Stimulated activated CD4-positive, alpha-beta T cell treated with anti-CD3 and anti-CD28 coated beads, Interleukin-15, amount 100 ng/mL, for 24 hours (primary cell): ENCODE measurements around the gene FBN1.

Experiments used
- DNase-seq: peaks from one replicate; pipeline ENCODE4 v3.0.0-alpha.2; 2020

Gene FBN1

DNA sequence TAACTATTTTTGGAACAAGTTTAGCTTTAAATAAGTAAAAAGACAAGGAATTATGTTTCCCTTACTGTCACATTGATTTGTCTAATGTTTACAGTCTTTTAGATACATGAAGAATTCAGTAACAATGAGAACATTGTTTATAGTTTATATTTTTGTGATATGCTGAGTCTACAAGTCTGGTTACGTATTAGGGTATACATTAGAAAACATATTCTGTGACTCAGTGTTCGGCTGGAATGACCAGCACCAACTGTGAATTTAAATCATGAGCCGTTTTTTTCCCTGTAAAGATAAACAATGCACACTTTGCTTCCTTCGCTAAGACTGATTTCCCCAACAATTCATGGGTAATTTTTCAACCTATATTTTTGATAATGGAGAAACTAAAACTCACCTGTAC, 182.8 kb downstream of the FBN1 start:
- DNase-seq: no peak

DNA sequence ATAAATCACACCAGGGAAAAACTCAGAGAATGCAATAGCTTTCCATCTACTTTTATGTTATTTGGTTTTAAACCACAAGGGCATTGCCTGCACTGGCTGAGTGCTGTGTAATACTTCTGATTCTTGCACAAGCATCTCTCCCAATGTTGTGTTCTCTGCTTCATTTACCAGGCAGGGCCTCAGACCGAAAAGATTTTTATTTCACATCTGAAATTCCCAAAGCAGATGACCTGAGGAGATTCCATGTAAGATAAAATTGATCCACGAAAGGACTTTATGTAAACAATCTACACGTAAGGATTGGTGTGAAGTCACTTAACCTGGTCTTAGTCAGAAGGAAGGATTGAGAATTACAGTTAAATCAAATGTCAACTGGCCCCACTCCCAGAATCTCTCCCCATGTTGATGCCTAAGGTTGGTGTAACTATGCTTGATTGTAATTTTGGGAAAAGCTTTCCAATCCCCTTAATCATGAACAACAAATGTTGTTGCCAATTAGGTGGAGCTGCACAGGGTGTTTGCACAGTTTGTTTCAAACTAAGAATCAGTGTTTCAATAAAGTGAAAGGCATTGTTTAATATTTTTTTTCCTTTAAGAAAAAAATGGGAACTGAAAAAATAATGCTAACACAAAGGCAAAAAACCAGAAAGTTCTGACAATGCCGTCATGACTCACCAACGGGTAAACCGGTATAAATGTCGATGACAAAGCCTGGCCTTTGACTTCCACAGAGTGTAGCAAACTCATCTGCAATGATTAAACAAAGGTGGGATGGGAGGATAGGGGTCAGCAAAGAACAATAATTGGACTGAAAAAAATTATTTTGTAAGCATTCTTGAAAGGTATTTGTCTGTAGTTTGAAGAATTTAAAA, 185.7 kb downstream of the FBN1 start:
- DNase-seq: no peak

DNA sequence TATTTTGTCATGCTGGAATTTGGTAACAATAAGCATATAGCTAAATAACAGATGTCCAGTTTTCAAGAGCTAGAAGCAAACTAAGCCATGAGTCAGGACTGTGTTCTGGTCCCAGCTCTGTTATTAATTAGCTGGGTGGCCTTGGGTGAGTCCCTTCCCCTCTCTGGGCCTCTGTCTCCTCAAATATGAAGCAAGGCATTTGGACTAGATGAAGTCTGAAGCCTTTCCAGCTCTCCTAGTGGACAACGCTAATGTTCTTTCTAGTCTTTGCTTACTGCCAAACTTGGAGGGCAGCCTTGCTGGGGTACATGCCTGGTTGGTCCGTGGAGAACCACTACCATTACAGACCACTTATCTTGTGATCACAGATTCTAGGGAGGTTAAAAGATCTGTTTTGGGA, 186.6 kb downstream of the FBN1 start:
- DNase-seq: no peak

DNA sequence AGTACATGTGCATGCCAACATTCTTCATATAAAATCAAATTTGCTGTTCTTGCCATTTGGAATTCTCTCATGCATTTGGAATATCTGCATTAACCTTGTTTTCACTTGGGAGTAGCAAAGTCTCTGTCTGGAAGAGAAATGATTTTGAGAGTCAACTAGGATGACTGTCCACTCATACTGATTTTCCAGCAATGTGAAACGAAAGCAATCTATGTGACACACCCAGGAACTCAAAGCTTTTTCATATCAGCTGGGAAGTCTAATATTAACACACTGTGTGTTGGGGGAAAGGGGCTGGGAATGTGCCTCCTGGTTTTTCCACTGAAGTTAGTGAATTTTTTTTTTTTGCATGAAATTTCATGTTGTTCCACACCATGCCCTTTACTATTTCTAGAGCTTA, 189.4 kb downstream of the FBN1 start:
- no peak for DNase-seq

DNA sequence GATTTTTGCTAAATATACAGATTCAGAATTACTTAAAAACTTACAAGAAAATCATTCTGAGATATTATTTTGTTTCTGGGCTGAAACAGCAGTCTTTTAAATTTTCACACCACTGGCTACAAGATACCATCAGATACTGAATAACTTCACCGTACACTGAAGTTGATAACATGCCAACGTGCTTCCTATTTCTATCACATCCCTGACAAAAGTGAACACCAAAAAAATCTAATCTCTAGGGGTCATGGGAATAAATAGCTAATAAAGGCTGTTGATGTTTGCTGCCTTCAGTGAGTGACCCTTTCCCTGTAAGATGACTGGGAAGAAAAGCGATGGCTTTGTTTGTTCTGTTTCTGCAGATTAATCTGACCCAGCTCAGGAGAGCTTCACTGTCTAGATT, 193.8 kb downstream of the FBN1 start:
- no peak for DNase-seq

DNA sequence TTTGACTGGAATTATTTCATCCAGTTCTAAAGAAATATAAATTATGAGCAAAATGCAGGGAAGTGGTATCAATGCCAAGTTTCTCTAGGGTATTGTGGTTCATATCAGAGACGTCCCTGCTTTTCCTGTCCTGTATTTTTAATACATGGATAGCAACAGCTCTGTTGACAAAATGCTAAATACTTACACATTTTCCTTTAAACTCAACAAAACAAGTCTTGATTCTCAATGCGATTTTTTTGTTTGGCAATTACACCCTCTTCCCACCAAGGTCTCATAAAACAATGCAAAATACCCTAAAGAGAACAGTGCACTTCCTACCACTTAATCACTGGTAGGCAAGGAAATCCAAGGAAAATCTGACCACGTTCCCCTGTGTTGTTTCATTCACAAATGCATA, 194.3 kb downstream of the FBN1 start:
- DNase-seq: no peak

DNA sequence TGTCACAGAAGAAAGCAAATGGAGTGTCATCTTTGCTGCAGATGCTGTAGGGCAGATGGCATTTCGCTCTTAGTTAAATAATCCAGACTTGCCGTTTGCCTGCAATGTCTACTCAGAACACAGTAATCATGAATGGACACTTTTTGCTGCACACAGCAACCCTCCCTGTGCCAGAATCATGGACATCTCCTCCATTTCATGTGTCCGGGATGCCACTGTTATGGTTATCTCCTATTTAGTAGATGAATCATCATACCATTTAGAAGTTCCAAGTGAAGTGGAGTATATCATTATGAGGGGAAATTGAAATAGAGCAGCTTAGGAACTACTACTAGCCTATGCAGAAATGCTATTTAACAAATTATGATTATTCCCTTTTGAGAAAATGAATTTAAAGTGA, 195.8 kb downstream of the FBN1 start:
- DNase-seq: no peak

DNA sequence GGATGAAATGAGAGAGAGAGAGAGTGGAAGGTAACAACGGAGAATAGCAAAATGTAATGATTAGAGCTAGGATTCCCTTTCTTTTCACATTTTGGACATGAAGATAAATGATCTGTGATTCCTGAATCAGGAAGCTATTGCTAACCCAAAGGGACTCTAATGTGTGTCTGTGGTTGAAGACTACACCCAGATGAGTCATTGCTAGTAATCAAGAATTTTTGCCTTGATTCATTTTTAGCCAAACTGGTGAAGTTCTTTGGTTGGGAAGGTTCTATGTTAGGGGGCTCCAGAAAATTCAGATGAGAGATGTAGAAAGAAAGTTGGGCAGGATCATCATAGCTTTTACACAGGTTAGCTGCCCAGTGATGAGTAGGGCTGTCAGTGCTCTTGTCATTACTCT, 197.9 kb downstream of the FBN1 start:
- no peak for DNase-seq

DNA sequence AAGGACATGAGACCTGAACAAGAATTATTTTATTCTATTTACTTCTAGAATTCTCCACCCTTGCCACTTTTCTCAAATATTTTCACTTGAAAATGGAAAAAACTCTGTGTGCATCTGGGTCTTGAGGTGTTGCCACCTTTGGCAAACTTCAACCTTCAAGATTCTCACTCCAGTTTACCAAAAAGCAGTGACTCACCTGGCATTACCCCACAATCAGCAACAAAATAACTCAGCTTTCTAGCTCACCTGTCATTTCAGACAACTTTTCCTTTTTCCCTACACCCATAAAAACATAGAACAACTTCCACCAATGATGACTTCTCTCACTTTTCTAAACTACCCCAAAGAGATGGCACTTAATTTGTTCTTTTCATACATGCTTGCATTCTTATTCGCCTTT, 198.5 kb downstream of the FBN1 start:
- no peak for DNase-seq

DNA sequence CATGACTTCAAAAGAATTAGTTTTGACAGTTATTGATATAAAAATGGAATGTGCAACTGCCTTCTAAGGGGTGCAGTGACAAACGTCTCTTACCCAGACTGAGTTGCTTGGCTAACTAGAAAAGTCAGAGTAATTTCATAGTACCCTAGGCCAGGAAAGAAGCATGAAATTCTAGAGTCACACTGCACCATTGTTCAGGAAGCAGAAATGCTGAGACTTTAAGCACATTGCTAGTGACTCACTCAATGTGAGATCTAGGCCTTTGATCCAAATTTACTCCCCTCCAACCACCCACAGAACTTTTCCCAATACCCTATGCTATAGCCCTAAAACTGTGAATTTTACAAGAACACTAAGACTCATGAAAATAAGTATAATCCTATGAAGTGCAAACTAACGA, 203.5 kb downstream of the FBN1 start:
- no peak for DNase-seq

DNA sequence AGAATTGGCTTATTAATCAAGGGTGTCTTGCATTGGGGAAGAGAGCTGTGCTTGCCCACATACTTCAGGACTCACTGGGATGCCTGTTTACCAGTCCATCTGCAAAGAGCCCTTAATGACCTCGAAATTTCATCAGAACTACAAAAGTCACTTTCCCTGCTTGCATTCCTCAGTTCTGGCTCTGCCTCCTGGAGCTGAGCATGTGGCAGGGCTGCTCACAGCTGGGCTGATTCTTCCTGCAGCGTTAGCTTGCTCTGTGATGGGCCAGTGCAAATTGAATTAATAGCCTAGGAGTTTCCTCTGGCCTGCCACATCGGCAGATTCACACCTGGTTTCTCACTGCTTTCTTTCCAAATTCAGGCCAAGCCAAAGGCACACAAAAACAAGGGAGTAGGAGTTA, 205.4 kb downstream of the FBN1 start:
- no peak for DNase-seq

DNA sequence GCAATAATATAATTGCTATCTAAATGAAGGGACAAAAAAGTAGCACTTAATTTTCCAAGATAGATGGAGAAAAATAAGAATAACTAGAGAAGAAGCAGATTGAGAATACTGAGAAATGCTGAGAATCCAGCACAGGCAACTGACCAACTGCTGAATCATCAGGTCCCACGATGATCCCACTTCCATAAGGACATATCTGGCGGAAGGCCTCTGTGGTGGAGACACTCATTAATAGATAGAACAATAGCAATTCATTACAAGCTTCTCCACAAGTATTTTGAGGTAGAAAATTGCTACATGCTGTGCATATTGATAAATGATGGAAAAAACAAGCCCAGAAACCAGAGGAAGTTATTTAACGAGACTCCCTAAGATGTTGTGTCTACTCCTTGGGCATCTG, 208.3 kb downstream of the FBN1 start:
- no peak for DNase-seq

DNA sequence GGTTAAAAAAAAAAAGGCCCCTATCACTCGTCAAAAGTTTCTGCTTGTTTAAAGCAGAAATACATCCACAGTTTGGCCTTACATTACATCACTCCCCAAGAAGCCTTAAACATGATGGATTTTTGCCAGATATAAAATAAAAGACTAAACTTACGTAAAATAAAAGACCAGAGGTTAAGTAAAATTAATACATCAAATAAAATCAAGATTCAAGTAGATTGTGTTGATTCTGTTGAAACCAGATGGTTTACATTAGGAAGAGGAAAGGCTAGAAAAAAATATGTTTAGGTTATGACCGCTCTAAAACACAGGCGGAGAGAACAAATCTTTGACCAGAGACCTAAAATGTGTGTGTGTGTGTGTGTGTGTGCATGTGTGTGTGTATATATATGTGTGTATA, 210.2 kb downstream of the FBN1 start:
- no peak for DNase-seq

DNA sequence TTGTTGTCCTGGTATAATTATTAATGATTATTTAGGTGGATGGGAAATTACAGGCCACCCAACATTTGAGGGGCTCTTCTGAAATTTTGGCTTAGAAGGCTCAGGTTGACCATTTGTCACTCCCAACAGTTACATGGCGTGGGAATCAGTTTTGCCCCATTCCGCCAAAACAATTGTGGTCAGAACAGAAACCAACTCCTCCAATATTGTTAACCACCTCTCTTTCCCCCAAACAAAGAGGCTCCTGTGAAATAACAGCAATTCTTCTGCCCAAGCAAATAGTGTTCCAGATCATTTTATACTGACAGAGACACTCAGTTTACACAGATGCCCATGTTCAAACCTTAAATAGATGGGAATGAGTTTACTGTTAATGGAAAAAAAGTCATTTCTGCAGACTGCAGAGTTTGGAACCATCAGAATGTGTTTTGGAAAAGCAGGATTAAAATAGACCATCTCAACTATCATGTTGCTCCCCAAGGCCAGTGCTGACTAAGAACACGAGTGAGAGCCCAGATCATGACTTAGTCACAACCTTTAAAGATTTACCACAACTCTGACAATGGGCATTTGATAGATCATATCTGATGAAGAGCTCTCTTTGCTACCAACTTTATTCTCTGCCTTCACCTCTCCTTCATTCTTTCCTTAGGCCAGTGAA, 212.2 kb downstream of the FBN1 start:
- peak; percentile 7 for DNase-seq

DNA sequence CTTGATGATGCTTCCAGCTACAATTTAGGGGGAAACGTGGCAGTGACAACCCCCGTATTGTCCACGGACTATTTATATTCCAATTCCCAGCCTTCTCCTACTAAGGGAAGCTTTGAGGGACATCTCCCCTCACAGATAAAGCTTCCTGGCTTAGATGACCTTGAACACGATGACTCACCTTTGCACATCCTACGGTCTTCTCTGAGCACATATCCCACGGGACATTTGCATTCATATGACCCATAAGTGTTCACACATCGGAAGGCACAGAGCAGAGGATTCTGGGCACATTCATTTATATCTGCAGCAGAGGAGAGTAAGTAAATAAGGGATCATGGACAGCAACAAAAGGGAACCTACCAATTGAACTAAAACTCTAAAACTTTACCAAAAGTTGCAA, 212.8 kb downstream of the FBN1 start:
- no peak for DNase-seq

DNA sequence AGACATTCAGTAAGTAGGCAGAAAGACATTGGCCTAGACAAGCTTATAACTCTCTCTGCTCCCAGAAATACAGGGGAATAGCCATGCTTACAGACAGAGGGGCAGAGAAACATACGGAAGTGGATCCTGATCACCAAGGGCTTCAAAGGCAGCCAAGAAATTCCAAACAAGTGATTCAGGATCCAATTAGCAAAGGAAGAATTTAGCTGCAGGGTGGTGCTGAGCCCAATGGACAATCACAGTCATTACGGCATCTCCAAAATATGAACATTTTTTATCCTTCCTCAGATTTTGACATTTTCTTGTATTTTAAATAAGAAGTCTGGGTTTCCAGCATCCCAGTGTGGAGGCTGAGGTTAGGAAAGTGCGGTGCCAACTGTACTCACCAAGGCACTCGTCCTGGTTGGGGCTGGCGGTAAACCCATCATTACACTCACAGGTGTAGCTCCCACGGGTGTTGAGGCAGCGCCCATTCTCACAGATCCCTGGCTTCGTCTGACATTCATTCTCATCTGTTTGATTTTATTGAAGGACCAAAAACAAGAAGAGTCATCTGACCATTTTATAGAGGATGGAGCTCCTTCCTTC, 217.5 kb downstream of the FBN1 start:
- no peak for DNase-seq

DNA sequence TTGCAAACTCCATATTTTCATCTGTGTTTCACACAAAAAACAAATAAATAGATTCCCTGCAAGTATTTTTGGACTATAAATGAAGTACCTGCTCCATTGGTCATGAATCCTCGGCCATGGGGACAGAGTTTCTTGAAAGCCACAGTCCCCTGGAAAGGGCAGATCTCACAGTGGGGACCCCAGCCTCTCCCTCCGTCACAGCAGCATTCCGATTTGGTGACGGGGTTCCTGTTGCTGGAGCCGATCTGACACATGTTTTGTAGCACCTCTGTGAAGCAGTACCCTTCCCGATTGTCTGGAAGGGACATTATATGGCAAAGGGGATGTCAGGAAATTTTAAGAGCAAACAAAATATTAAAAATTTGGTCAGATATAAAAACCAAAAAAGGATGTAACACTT, 218.0 kb downstream of the FBN1 start:
- no peak for DNase-seq

DNA sequence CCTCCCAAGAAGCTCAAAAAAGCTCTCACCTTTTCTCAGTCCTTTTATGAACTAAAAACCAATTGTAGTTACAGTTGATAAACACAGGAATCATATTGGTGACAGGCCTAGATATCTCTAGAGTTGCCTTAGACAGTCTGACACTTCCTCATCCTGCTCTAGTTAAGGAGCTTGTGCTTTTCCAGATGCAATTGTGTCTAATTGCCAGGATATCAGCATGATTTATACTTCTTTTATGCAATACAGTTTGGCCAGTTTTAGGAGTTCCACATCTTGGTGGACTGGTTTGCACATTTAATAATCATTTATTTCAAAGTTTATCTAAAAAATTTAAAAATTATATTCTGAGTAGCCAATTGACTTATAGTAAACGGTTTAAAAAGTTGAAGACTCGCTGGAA, 218.6 kb downstream of the FBN1 start:
- DNase-seq: no peak

DNA sequence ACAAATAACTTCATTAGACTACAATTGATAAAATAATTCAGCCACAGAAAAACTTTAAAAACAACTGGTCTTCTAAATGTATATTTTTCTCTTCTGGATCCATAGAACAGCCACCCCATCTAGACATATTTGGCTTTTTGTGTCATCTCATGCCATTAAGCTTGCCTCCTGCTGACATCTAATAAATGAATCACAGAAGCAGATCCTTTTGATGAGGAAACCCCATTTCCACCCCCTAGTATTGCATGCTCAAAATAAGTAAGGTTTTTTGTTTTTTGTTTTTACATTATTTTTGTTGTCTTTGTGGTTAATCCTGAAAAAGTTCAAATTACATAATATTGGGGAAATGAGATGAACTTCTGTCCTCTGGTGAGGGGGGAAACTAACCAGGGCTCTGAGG, 219.5 kb downstream of the FBN1 start:
- DNase-seq: no peak

DNA sequence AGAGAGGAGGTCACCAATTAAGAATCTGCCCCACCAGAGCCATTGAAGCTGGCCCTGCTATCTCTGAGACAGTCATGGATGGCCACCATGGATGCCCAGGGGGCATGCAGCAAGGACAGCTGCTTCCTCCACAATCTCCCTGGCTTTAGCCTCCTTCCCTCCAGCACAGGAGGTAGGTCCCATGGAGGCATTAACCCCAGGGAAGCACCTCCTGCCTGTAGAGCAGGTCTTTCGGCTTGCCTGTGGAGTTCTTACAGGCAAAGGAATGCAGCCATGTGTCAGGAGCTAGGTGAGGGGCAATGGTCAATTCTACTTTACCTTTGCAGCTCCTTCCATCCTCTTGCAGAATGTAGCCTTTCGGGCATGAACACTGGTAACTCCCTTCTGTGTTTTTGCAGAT, 220.5 kb downstream of the FBN1 start:
- DNase-seq: no peak

DNA sequence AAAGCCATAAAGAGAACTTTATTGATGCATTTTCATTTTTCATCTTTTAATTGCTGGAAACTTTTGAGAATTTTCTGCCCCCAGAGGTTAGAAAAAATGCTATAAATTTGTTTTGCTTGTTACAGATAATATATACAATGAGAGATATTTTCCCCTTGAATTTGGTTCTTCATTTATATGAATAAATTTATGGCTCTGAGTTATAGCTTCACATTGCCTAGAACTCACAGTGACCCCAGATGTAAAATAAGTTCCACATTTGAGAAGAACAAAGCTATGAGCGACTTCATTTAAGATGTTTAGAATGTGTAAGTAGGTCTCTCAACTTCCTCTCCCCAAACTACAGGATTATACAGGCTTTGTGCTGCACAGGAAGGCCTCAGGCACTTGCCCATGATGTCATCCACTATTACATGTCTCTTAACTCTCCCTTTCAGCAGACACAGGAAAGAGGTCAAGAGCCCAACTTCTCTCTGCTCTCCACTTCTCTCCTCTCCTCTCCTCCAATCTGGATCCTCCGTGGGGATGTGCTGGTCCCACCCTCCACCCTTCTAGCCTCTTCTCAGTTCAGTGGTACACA, 221.5 kb downstream of the FBN1 start:
- no peak for DNase-seq

DNA sequence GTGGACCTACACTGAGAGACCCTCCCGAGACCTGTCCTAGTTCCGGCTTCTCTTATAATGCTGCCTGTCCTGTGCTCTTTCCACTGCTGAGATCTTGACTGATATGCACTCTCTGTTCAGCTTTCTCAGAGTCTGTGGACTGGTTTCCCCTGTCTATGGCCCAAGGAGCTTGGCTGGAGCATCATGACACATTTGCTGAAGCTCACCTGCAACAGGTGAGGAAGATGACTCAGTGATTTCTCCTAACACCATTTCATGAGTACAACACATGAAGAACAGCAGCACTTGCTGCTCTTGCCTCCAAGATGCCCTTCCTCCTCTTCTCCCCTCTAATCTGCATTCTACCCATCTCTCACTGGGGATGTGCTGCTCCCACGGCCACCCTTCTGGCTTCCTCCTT, 222.2 kb downstream of the FBN1 start:
- no peak for DNase-seq

DNA sequence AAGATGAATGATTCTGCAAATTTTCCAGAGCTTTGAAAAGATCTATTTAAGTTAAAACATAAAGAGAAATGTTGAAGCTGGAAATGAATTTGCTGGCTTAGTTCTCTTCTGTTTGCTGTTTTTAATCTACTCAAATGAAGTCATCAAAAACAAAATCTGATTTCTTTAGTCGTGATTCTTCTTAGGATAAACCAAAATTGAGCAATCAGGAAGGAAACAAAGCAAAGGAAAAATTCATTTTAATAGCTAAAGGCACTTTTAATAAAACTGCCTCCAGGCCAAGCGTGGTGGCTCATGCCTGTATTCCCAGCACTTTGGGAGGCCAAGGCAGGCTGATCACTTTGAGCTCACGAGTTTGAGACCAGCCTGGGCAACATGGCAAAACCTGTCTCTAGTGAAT, 223.1 kb downstream of the FBN1 start:
- DNase-seq: no peak

DNA sequence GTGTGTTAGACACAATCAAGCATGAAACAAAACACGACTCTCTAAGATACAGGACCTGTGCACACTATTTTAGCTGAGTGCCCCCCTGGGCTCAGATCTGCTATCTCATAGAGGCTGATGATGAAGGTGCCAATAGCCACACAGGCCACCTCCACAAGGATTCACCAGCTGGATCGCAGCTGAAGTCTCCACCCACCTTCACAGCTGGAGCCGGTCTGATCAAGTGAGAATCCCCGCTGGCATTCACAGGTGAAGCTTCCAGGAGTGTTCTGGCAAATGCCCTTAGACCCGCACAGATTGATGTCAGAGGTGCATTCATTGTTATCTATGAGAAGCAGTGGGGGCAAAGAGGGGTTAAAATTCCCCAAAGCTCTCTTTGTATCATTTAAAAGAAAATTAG, 224.1 kb downstream of the FBN1 start:
- no peak for DNase-seq
